ENCODE measurements around the gene CEACAM20.
A peak's percentile ranks its signal among the peaks of the same experiment; 100 is the strongest.
"Not testable (repeated sequence)": the region's sequence is repeated elsewhere in the genome, so short reads cannot be mapped to it uniquely, and the experiment has no call there.

Gene CEACAM20

DNA sequence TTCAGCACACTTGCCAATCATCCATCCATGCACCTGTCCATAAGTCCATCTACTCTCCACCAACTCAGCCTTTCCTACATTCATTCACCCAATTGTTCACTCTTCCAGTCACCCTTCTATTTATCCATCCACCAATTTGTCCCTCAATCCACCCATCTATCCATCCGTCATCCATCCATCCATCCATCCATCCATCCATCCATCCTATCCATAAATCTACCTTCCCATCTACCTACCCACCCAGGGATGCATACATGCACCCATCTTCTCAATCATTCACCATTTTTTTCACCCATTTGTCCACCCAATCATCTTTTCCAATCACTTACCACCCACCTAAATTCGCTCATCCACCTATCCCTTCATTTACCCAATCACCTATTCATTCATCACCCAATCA is 14.6 kb upstream of the CEACAM20 start:
- DNase-seq = no peak

DNA sequence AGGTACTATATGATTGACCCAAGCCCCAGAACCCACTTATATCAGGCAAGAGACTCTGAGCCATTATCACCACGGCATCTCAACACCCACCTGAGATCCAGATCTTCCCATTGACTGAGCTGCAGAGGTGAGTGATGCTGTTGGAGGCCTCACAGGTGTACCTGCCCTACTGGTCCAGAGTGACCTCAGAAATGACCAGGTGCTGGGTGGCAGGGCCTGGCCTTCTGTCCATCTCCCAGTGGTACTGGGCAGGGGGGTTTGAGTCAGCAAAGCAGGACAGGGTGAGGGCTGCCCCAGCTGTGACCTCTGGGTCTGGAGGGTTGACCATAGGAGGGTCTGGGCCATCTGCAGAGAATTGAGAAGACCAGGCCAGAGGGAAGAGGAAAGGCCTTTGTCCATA is 13.2 kb upstream of the CEACAM20 start:
- DNase-seq = no peak

DNA sequence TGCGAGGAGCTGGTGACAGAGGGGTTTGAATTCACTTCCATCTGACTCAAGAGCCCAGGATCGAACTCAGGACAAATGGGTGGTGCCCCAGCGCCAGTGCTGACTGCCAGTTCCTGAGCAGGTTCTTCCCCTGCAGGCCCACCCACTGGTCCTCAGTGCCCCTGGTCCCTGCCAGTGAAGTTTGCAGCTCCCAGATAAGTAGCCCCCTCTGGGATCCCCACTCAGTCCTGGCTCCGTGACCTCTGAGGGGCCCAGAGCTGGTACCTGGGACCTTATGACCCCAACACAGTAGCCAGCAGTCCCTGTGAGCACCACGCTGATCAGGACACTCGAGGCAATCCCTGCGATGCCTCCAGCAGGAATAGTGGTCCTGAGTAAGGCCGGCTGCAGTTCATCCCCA is 11.3 kb upstream of the CEACAM20 start:
- no peak for DNase-seq

DNA sequence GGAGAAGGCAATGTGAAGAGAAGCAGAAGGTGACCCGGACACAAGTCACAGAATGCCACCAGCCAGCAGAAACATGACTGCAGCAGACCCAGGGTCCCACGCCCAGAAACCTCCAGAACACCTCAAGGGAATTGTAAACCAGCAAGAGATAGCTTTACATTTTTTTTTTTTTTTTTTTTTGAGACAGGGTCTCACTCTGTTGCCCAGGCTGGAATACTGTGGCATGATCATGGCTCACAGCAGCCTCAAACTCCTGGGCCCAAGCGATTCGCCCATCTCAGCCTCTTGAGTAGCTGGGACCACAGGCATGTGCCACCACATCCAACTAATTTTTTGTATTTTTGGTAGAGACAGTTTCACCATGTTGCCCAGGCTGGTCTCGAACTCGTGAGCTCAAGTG is 10.5 kb upstream of the CEACAM20 start:
- no peak for DNase-seq

DNA sequence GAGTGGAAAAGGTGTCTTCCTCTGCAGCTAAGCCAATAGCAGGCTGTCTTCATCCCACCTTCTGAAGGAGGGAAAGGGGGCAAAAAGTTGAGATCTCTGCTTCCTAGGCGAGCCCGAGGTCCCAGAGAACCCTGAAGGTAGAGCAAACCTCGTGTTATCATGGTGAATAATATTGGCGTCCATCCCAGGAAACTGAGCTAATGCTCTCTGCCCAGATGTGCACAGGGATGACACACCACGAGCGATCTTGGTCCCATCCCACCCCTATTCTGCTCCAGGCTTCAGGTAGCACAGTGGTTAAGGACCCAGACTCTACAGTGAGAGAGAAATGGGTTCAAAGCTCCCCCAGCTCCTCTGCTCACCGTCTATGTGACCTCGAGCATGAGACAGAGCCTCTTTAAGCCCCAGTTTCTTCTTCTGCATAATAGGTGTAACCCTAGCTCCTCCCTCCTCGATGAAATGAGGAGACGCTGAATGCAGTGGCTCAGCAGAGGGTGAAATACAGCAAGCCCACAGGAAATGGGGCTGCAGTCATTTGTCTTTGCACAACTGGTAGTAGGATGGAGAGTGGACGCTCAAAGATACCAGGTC is 9.9 kb upstream of the CEACAM20 start:
- DNase-seq = no peak

DNA sequence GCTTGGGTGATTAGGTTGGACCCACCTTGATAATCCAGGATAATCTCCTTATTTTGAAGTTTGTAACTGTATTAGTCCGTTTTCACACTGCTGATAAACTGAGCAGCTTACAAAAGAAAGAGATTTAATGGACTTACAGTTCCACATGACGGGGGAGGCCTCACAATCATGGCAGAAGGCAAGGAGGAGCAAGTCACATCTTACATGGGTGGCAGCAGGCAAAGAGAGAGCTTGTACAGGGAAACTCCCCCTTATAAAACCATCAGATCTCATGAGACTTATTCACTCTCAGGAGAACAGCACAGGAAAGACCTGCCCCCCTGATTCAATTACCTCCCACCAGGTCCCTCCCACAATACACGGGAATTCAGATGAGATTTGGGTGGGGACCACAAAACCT is 5.9 kb upstream of the CEACAM20 start:
- not testable (repeated sequence) for DNase-seq

DNA sequence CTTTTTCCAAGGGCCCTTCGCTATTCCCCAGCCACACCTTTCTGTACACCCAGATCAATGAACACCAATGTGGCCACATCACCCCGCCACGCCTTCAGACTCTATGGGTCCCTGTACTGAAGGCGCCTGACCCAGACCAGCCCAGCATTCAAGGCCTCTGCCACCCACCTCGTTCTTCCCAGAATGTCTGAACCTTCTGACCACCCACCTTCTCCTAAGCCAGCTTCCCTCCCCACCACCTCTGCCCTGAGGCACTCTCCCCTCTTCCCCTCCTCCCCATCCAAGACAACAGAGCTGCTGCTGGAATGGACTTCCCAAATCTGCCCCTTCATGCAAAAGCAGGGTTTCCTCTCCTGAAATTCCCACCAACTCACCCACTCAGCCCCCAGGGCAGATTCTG is 3.3 kb upstream of the CEACAM20 start:
- no peak for DNase-seq

DNA sequence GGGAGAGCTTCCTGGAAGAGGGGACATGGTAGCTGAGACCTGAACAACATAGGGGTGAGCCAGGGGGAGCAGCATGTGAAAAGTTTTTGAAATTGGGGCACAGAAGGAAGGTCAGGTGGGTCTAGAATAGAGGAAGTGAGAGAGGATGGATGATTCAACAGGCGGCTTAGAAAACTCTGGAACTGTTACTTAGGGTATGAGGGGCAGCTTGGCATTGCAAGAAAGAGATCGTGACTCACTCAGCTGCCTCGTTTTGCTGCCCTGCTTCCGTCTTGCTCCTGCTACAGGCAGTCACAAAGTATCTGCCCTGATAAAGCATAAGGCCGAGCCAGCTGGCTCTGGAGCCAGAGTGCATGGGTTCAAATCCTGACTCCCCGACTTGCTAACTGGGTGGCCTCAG is 1.3 kb upstream of the CEACAM20 start:
- no peak for DNase-seq

DNA sequence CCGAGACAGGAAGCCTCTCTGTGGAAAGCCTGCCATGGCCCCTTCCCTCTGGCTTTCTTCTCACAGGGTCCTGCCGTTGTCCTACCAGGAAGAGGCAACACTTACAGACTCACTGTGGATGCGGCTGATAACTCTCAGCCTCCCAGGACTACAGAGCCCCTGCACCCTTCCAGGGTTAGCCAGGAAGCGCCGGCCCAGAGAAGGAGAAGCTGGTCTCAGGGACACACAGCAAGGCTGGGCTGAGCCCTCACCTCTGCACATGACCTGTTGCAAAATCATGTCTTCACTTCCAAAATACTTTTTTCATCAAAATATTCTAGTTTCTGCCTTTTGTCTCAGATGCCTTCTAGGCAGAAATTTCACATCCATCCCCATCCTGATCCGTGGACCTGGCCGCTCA is 1.9 kb downstream of the CEACAM20 start:
- DNase-seq = no peak

DNA sequence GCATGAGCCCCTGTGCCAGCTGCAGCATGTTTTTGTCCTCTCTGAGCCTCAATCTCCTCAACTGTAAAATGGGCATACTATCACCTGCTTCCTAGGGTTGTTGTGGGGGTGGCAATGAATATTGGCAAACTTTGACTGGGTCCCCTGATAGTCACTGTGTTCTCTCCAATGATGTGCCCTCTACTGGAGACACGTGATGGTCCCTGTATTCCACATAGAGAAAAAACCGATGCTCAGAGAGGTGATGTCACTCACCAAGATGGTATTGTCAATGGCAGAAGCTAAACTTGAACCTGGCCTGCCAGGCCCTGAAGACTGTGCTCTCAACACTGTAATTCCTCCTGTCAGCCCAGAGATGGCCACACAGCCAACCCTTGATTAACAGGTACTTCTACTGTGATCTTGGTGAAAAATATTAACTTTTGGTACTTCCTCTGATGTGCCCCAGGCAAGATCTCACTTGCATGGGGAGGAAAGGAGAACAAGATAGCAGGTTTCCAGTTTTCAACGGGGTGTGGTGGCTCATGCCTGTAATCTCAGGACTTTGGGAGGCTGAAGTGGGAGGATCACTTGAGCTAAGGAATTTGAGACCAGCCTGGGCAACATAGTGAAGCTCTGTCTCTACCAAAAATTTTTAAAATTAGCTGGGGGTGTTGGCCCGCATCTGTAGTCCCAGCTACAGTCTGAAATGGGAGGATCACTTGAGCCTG is 3.6 kb downstream of the CEACAM20 start:
- no peak for DNase-seq

DNA sequence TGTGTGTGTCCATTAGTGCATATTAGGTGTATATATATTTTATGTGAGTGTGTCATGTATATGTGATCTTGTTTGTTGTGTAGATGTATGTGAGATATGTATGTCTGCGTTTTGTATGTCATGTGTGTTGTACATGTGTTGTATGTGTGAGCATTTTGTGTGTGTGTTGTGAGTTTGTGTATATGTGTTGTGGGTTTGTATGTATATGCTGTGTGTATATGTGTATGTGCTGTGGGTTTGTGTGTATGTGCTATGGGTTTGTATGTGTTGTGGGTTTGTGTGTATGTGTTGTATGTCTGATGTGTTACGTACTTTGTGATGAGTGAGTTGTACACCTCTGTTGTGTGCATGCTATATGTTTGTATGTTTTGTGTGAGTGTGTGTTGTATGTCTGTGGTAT is 8.1 kb downstream of the CEACAM20 start:
- no peak for DNase-seq

DNA sequence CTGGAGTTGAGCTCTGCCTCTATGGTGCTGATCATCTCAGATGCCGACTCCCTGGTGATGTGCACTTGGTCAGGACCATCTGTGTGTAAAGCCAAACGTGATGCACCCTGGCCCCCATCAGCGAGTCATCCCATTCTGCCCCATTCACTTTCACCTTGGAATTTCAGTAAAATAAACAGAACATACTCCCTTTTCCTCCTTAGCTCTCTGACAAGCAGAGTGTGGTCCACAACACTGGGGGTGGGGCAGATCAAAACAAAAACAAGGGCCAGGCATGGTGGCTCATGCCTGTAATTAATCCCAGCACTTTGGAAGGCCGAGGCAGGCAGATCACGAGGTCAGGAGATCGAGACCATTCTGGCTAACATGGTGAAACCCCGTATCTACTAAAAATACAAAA is 12.3 kb downstream of the CEACAM20 start:
- no peak for DNase-seq

DNA sequence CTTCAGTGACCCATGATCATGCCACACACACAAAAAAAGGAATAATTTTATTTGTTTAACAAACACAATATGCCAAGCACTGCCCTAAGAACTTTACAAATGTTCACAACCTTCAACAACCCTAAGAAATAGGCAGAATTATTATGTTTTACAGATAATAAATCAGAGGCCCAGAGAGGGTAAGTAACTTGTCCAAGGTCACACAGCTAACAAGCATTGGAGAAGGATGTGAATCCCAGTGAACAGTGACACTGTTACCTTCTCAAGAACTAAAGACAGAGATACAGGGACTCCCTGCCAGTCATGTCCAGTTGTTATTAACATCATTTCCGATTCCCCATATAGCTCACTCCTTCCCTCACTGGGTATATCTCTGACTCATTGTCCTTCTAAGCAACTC is 13.6 kb downstream of the CEACAM20 start:
- DNase-seq = no peak

DNA sequence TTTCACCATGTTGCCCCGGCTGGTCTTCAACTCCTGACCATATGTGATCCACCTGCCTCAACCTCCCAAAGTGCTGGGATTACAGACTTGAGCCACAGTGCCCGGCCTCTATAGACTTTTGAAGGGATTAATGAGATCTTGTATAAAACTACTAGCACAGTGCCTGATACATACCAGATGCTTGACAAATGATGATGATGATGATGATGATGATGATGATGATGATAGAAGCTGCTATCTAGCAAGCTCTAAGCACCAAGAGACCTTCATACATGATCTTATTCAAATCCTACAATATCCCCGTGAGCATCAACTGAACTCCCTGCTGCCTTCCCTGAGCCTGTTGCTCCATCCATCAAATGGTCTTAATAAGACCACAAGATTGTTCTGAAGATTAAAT is 14.4 kb downstream of the CEACAM20 start:
- no peak for DNase-seq

DNA sequence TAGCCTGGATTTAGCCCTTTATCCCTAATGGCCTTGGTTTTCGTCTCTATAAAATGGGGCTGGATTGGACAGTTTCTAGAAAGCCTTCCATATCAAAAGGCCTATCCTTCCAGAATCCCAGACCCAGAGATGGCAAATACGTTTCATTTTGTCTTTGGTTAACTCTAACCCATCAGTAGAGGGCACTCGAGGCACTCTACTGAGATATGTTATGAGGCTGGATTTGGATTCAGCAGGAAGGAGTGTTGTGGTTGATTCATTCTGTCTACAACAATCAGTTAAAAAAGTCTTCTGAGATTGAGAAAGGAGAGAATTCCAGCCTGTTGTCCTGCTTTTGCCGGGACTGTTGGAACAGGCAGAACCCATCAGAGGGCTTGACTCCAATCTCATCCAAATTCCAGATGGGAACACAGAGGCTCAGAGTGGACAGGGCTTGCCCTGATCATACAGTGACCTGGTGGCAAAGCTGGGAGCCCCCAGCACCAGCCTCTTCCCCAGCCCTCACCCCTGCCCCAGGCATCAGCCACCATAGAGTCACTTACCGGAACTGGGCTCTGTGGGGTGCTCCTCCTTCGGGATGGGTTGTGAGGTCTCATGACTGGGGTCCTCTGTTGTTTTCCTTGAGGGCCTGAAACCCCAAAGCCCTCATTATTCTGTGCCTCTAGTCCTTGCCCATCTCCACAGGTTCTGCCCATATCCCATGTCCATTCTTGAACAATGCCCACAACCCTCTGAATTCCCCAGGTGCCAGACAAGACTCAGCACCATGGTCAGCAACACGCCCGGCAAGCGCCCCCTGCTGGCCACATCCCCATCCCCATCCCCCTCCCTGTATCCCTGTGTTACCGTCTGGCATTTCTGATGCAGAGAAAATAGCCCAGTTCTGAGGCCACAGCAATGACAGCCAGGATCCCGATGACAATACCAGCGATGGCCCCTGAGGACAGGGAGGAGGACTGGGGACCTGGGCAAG is 16.9 kb downstream of the CEACAM20 start:
- peak; percentile 6 for DNase-seq

DNA sequence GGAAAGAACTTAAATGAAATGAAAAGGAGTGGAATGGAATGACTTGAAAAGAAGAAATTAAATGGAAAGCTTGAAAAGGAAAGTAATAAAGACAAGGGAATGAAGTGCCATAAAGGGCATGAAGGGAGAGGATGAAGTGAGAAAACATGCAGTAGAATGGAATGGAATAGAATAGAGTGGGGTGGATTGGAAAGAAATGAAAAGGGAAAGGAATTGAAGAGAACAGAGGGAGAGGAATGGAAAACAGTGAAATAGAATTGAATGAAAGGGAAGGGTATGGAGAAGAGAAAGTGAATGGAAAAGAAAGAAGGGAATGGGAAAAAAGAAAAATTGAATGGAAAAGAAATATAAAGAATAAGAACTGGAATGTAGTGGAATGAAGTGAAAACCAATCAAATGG is 20.0 kb downstream of the CEACAM20 start:
- DNase-seq = no peak

DNA sequence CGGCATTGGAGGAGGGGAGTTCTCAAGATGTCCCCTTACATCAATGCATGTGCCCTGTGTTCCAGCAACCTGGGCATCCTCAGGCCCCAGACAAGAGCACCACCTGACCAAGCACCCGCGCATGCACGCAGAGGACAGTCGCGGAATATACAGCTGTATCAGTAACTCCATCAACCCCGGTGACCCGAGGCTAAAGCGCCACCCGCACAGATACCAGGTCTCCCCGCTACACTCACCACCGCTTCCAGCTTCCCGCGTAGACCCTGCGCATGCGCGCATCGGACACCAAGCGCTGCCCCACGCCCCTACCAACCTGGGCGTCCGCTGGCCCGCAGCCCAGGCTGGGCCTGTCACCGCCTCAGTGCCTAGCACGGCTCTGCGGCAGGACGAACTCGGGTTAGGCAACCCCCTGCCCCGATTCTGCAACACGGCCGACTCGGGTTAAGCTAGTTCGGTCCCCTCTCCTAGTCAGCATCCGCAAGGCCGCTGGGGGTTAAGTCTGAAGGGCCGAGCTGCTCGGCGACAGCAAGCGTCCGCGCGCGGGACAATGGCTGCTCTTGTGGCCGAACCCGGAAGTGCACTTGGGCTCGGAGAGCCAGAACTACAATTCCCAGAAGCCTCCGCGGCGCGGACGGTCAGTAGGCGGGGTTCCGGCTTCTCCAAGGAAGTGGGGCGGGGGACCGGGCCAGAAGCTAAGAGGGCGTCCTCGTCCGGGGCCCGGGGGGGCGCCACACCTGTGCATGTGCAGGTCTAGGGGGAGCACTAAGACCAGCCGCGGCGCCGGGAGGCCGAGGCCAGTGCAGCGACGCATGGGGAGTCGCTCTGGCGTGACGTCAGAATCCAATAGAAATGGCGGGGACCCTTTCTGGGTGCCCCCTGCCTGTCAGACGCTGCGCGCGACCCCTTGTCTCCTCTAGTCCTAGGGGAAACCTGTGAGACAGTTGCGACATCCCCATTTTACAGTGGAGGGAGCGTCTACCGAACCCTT is 29.2 kb downstream of the CEACAM20 start, which contains the start of gene ZNF180:
Gene ZNF180, minus strand, starts transcription at position 561 of the 988 bp plus-strand sequence. CDS start 3,188 bp downstream, outside the sequence.
- peak; percentile 87 for DNase-seq

DNA sequence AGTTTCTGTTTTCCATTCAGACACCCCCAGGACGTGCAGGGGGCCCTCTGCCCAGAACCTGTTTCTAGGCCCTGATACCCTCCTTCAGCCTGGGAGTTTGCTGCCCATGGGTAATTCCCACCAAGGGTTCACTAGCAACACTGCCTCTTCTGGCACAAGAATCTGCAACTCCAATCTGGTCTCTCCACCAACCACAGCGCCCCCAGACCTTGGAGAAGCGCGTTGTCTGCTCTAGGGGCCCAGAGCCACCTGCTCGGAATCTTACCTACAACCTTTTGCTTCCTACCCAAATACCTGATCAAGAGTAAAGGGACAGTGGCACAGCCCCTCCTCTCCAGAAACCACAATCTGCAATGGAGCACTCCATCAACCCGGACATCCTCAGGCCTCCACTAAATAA is 29.9 kb downstream of the CEACAM20 start:
- DNase-seq = no peak

DNA sequence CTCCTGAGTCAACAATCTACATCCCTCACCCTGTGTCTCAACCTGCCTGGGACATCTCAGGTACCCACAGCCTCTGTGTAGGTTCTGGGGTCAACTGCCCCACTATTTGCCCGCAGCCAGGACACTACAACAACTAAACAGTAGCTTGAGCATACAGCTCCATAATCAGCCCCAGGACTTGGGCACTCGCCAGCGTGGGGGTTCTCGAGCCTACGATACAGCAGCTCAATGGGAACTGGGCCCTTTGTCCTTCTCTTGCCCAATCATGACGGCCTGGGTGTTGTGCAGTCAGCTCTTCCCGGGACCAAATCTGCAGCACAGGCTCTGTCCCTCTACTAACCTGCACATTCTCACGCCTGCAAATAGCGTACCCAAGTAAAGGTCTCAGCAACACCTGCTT is 30.5 kb downstream of the CEACAM20 start:
- DNase-seq = no peak

DNA sequence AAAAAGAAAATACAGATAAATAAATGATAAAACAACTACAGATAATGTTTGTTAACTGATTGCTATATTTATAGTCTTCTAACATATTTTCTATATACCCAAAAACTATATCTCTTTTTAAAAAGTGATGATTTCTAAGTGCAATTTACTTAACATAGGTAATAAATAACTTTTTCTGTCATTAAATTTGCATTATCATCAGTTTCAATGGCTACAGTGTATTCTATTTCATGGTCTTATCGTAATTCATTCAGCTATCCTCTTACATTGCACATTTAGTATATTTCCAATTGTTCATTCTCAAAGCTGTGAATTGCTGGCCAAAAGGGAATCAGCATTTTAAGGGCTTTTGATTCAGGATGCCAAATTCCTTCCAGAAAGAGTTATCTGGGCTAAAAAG is 32.8 kb downstream of the CEACAM20 start:
- no peak for DNase-seq

DNA sequence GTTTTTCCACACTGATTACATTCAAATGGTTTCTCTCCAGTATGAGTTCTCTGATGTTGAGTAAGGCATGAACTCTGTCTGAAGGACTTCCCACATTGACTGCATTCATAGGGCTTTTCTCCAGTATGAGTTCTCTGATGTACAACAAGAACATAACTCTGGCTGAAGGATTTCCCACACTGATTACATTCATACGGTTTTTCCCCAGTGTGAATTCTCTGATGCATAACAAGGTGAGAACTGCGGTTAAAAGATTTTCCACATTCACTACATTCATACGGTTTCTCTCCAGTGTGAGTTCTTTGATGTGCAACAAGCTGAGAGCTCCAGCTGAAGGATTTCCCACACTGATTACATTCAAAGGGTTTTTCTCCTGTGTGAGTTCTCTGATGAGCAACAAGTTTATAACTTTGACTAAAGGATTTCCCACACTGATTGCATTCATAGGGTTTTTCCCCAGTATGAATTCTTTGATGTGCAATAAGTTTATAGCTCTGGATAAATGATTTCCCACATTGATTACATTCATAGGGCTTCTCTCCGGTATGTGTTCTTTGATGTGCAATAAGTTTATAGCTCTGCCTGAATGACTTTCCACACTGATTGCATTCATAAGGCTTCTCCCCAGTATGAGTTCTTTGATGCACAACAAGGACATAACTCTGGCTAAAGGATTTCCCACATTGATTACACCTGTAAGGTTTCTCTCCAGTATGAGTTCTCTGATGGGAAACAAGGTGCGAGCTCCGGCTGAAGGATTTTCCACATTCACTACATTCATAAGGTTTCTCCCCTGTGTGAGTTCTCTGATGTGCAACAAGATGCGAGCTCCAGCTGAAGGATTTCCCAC is 52.7 kb downstream of the CEACAM20 start:
- DNase-seq = no peak

All from NCI-H1048 (cell line).